HEK293 (cell line): Measurements from ENCODE around the gene PDK2.

Source experiments
- CTCF ChIA-PET: fragments of 350-600 bp; formaldehyde crosslinking; extraction: SDS; loops from one replicate; lab custom pipeline; 2021; ENCODE audit warnings: antibody characterized with exemption; lab: Yijun Ruan, JAX
- POLR2A ChIA-PET: fragments of 300-600 bp; formaldehyde crosslinking; extraction: SDS; loops from one replicate; lab custom pipeline; 2020; ENCODE audit warnings: antibody characterized with exemption, inconsistent platforms; lab: Yijun Ruan, JAX
- H3K27ac ChIP-seq: fragments of 200-500 bp; sonication (Bioruptor generic); 2 replicates; pipeline ENCODE4 v1.5.1; 2014; ENCODE audit warnings: low read depth, low read length, control low read depth, inconsistent platforms; ENCODE audit errors: extremely low read depth
- H3K36me3 ChIP-seq, 2 experiments: fragments of 200-500 bp in 1 of 2; sonication (Bioruptor generic) in 1 of 2; 1 replicate in 1 of 2; 2 replicates in 1 of 2; pipeline ENCODE4 v1.5.1; 2014 to 2017; ENCODE audit warnings: inconsistent platforms in 2 of 2, low read length in 2 of 2; ENCODE audit not compliant: control insufficient read depth in 2 of 2, insufficient read depth in 1 of 2
- H3K4me1 ChIP-seq: fragments of 200-500 bp; sonication (Bioruptor generic); 2 replicates; pipeline ENCODE4 v1.5.1; 2014; ENCODE audit warnings: mild to moderate bottlenecking, low read length, inconsistent platforms; ENCODE audit not compliant: control insufficient read depth, insufficient read depth
- H3K4me3 ChIP-seq: 2 replicates; pipeline ENCODE4 v1.5.1; 2011; ENCODE audit warnings: low read depth, mild to moderate bottlenecking, control low read depth, low read length, moderate library complexity
- H3K9me3 ChIP-seq: fragments of 200-500 bp; sonication (Bioruptor generic); 2 replicates; pipeline ENCODE4 v1.5.1; 2014; ENCODE audit warnings: low read depth, low read length, inconsistent platforms; ENCODE audit not compliant: control insufficient read depth, insufficient read depth
- EGR2 ChIP-seq: fragments of 450-650 bp; formaldehyde crosslinking; IDR thresholded peaks from 2 replicates; pipeline ENCODE4 v1.5.1; 2016; ENCODE audit warnings: low read depth, missing biosample characterization, missing genetic modification characterization
- GLI4 ChIP-seq: fragments of 450-650 bp; formaldehyde crosslinking; IDR thresholded peaks from 2 replicates; pipeline ENCODE4 v1.5.1; 2016; ENCODE audit warnings: missing biosample characterization, missing genetic modification characterization
- YY2 ChIP-seq: fragments of 450-650 bp; formaldehyde crosslinking; IDR thresholded peaks from 2 replicates; pipeline ENCODE4 v1.5.1; 2016; ENCODE audit warnings: missing biosample characterization, missing genetic modification characterization
- ZFP3 ChIP-seq: fragments of 450-650 bp; formaldehyde crosslinking; IDR thresholded peaks from 2 replicates; pipeline ENCODE4 v1.5.1; 2016; ENCODE audit warnings: low read depth, missing biosample characterization, missing genetic modification characterization
- ZNF114 ChIP-seq: fragments of 450-650 bp; formaldehyde crosslinking; IDR thresholded peaks from 2 replicates; pipeline ENCODE4 v1.5.0; 2017; ENCODE audit warnings: missing biosample characterization, missing genetic modification characterization
- ZNF146 ChIP-seq: fragments of 450-650 bp; formaldehyde crosslinking; IDR thresholded peaks from 2 replicates; pipeline ENCODE4 v1.5.1; 2016; ENCODE audit warnings: missing biosample characterization, missing genetic modification characterization
- ZNF155 ChIP-seq: fragments of 450-650 bp; formaldehyde crosslinking; IDR thresholded peaks from 2 replicates; pipeline ENCODE4 v1.5.1; 2016; ENCODE audit warnings: missing biosample characterization, missing genetic modification characterization
- ZNF157 ChIP-seq: fragments of 450-650 bp; formaldehyde crosslinking; IDR thresholded peaks from 2 replicates; pipeline ENCODE4 v1.5.1; 2016; ENCODE audit warnings: missing biosample characterization, missing genetic modification characterization
- ZNF16 ChIP-seq: fragments of 450-650 bp; formaldehyde crosslinking; IDR thresholded peaks from 2 replicates; pipeline ENCODE4 v1.5.1; 2016; ENCODE audit warnings: low read depth, missing biosample characterization, missing genetic modification characterization
- ZNF2 ChIP-seq: fragments of 450-650 bp; formaldehyde crosslinking; IDR thresholded peaks from 2 replicates; pipeline ENCODE4 v1.5.1; 2016; ENCODE audit warnings: missing biosample characterization, missing genetic modification characterization
- ZNF248 ChIP-seq: fragments of 450-650 bp; formaldehyde crosslinking; IDR thresholded peaks from 2 replicates; pipeline ENCODE4 v1.5.1; 2017; ENCODE audit warnings: missing biosample characterization, missing genetic modification characterization
- ZNF335 ChIP-seq: fragments of 450-650 bp; formaldehyde crosslinking; conservative IDR thresholded peaks from 2 replicates; pipeline ENCODE4 v1.5.1; 2016; ENCODE audit warnings: missing biosample characterization, missing genetic modification characterization
- ZNF48 ChIP-seq: fragments of 450-650 bp; formaldehyde crosslinking; IDR thresholded peaks from 2 replicates; pipeline ENCODE4 v1.5.1; 2016; ENCODE audit warnings: missing biosample characterization, missing genetic modification characterization
- ZNF510 ChIP-seq: fragments of 450-650 bp; formaldehyde crosslinking; IDR thresholded peaks from 2 replicates; pipeline ENCODE4 v1.5.1; 2018; ENCODE audit warnings: mild to moderate bottlenecking, missing genetic modification characterization, missing biosample characterization; ENCODE audit not compliant: insufficient replicate concordance
- ZNF529 ChIP-seq: fragments of 450-650 bp; formaldehyde crosslinking; IDR thresholded peaks from 2 replicates; pipeline ENCODE4 v1.5.1; 2017; ENCODE audit warnings: missing genetic modification characterization, missing biosample characterization; ENCODE audit not compliant: insufficient replicate concordance
- ZNF555 ChIP-seq: fragments of 450-650 bp; formaldehyde crosslinking; conservative IDR thresholded peaks from 2 replicates; pipeline ENCODE4 v1.5.1; 2017; ENCODE audit warnings: missing biosample characterization, mild to moderate bottlenecking, missing genetic modification characterization, inconsistent platforms
- ZNF560 ChIP-seq: fragments of 450-650 bp; formaldehyde crosslinking; IDR thresholded peaks from 2 replicates; pipeline ENCODE4 v1.5.1; 2017; ENCODE audit warnings: missing biosample characterization, missing genetic modification characterization, borderline replicate concordance
- ZNF600 ChIP-seq: fragments of 450-650 bp; formaldehyde crosslinking; IDR thresholded peaks from 2 replicates; pipeline ENCODE4 v1.5.1; 2016; ENCODE audit warnings: missing biosample characterization, missing genetic modification characterization
- ZNF626 ChIP-seq: fragments of 450-650 bp; sonication (Bioruptor Pico); formaldehyde crosslinking; IDR thresholded peaks from 2 replicates; pipeline ENCODE4 v1.5.1; 2018; ENCODE audit warnings: missing biosample characterization, missing genetic modification characterization, inconsistent platforms
- ZNF658 ChIP-seq: fragments of 450-650 bp; formaldehyde crosslinking; IDR thresholded peaks from 2 replicates; pipeline ENCODE4; 2016; ENCODE audit warnings: missing biosample characterization, missing genetic modification characterization
- ZNF76 ChIP-seq: fragments of 450-650 bp; formaldehyde crosslinking; IDR thresholded peaks from 2 replicates; pipeline ENCODE4; 2016; ENCODE audit warnings: low read depth, missing biosample characterization, missing genetic modification characterization, borderline replicate concordance
- ZNF785 ChIP-seq: fragments of 450-650 bp; formaldehyde crosslinking; IDR thresholded peaks from 2 replicates; pipeline ENCODE4 v1.5.1; 2016; ENCODE audit warnings: missing biosample characterization, missing genetic modification characterization
- TF ChIP-seq, protein P1 (sequence below): fragments of 450-650 bp; formaldehyde crosslinking; IDR thresholded peaks from 2 replicates; pipeline ENCODE4 v1.5.1; 2016; ENCODE audit warnings: missing biosample characterization, missing genetic modification characterization
- TF ChIP-seq, protein P2 (sequence below): fragments of 450-650 bp; formaldehyde crosslinking; IDR thresholded peaks from 2 replicates; pipeline ENCODE4 v1.5.1; 2016; ENCODE audit warnings: missing biosample characterization, missing genetic modification characterization
- TF ChIP-seq, protein P3 (sequence below): fragments of 450-650 bp; formaldehyde crosslinking; IDR thresholded peaks from 2 replicates; pipeline ENCODE4 v1.5.1; 2016; ENCODE audit warnings: missing biosample characterization, missing genetic modification characterization
- TF ChIP-seq, protein P4 (sequence below): fragments of 450-650 bp; IDR thresholded peaks from 2 replicates; pipeline ENCODE4 v1.5.1; 2018; ENCODE audit warnings: missing biosample characterization, missing genetic modification characterization

The PDK2 gene

DNA sequence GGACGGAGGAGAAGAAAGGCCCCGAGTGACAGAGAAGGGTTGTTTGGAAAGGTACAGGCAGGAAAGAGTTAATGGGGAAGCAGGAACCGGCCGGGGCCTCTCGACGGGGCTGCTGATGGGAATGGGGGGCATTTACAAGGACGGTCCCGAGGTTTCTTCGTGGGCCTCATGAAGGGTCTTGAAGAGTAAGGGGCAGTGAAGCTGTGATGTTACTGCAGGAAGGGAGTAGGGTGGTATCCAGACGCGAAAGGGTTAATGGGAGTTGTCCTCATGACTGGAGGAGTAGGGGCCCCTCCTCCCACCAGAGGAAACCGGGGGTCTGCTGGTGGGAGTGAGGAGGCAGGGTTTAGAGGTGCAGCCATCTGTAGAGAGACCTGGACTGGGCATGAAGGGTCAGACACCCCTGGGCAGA is 481 bp downstream of the PDK2 start (continued):
- TF ChIP-seq, protein P1, sequence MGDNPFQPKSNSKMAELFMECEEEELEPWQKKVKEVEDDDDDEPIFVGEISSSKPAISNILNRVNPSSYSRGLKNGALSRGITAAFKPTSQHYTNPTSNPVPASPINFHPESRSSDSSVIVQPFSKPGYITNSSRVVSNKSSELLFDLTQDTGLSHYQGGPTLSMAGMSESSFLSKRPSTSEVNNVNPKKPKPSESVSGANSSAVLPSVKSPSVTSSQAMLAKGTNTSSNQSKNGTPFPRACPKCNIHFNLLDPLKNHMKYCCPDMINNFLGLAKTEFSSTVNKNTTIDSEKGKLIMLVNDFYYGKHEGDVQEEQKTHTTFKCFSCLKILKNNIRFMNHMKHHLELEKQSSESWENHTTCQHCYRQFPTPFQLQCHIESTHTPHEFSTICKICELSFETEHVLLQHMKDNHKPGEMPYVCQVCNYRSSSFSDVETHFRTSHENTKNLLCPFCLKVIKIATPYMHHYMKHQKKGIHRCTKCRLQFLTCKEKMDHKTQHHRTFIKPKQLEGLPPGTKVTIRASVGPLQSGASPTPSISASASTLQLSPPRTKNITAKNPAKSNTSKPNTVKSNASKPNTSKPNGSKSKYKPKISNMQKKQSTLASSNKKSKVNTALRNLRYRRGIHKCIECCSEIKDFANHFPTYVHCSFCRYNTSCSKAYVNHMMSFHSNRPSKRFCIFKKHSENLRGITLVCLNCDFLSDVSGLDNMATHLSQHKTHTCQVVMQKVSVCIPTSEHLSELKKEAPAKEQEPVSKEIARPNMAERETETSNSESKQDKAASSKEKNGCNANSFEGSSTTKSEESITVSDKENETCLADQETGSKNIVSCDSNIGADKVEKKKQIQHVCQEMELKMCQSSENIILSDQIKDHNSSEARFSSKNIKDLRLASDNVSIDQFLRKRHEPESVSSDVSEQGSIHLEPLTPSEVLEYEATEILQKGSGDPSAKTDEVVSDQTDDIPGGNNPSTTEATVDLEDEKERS (tag by site-specific recombination) = no peak
- TF ChIP-seq ZNF2 (tag by site-specific recombination) = 0 out of 2 replicates have a peak, but pooled peaks have one; percentile 15
- TF ChIP-seq ZNF335 (tag by site-specific recombination) = peak; percentile 65
- no peak for TF ChIP-seq YY2 (tag by site-specific recombination)
- no peak for TF ChIP-seq ZNF157 (tag by site-specific recombination)
- no peak for TF ChIP-seq ZNF555
- TF ChIP-seq ZNF785 (tag by site-specific recombination) = no peak
- TF ChIP-seq, protein P2, sequence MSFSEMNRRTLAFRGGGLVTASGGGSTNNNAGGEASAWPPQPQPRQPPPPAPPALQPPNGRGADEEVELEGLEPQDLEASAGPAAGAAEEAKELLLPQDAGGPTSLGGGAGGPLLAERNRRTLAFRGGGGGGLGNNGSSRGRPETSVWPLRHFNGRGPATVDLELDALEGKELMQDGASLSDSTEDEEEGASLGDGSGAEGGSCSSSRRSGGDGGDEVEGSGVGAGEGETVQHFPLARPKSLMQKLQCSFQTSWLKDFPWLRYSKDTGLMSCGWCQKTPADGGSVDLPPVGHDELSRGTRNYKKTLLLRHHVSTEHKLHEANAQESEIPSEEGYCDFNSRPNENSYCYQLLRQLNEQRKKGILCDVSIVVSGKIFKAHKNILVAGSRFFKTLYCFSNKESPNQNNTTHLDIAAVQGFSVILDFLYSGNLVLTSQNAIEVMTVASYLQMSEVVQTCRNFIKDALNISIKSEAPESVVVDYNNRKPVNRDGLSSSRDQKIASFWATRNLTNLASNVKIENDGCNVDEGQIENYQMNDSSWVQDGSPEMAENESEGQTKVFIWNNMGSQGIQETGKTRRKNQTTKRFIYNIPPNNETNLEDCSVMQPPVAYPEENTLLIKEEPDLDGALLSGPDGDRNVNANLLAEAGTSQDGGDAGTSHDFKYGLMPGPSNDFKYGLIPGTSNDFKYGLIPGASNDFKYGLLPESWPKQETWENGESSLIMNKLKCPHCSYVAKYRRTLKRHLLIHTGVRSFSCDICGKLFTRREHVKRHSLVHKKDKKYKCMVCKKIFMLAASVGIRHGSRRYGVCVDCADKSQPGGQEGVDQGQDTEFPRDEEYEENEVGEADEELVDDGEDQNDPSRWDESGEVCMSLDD (tag by site-specific recombination) = no peak
- no peak for TF ChIP-seq ZNF155
- TF ChIP-seq GLI4 (tag by site-specific recombination) = 0 out of 2 replicates have a peak, but pooled peaks have one; percentile 15

DNA sequence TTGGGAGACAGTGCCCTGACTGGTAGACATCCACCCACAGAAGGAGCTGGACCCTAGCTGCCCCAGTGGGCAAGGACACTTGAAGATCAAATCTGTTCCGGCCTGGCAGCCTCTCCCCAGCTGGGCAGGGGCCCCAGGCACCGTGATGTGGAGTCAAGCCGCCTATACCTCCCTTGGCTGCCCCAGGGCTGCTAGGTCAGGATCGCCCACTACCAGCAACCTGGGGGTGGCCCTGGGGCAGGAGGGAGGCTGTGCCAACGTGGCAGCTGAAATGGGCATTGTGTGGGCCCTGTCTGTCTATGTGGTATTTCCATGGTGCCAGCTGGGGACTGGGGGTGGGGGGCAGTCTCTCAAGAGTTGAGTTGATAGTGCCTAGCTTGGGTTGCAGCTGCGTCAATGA is 941 bp downstream of the PDK2 start:
- Histone ChIP-seq H3K36me3 (peaks cover 0 to 38% of the 10 kb centered on the region in 2 experiments; a peak in 1 of 3 replicates), H3K9me3 (no peaks in the 10 kb centered on the region), H3K4me1 (peaks cover 7% of the 10 kb centered on the region), H3K4me3 (peak overlapping the region; percentile 85), H3K27ac (peak overlapping the region; percentile 45; the same call in 1 of the 2 replicates)
- TF ChIP-seq, protein P3, sequence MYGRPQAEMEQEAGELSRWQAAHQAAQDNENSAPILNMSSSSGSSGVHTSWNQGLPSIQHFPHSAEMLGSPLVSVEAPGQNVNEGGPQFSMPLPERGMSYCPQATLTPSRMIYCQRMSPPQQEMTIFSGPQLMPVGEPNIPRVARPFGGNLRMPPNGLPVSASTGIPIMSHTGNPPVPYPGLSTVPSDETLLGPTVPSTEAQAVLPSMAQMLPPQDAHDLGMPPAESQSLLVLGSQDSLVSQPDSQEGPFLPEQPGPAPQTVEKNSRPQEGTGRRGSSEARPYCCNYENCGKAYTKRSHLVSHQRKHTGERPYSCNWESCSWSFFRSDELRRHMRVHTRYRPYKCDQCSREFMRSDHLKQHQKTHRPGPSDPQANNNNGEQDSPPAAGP (tag by site-specific recombination) = no peak
- TF ChIP-seq ZNF600 (tag by site-specific recombination) = peak; percentile 22; the same call in 1 of the 2 replicates
- ChIA-PET POLR2A (interaction anchor here (1.5 kb wide), 1 partner anchor 16 kb away, joined by 4 read pairs; no protein-coding TSS in a partner anchor), CTCF (interaction anchor here (0.7 to 3.7 kb wide), 5 partner anchors 9 to 201 kb away, joined by 3 to 17 read pairs (median 6); partner anchors contain the start of gene ITGA3)

DNA sequence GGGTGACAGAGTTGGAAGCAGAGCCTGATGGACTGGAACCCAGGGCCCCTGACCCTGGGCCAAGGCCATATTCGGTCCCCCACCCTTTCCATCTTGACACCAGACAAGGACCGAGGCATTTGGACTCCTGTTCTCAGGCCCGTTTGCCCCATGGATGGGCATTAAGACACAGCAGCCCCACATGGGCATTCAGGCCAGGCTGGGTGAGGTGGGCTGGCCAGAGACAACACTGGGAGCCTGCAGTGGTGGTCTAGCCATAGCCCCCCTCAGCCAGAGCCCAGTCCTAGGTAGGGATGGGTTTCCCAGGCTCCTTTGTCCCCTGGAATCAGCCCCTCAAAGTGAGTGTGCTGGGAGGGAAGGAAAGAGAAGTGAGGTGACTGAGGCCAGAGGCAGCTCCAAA is 1.6 kb downstream of the PDK2 start:
- Histone ChIP-seq H3K9me3 (no peaks in the 10 kb centered on the region), H3K4me1 (peaks cover 9% of the 10 kb centered on the region), H3K36me3 (peaks cover 0 to 42% of the 10 kb centered on the region in 2 experiments; a peak in 1 of 3 replicates), H3K27ac (no peak overlapping the region), H3K4me3 (no peak overlapping the region)
- CTCF ChIA-PET = interaction anchor here (0.7 to 3.7 kb wide), 6 partner anchors 9 to 200 kb away, joined by 3 to 17 read pairs (median 8); no protein-coding TSS in a partner anchor
- POLR2A ChIA-PET = interaction anchor here (1.5 kb wide), 1 partner anchor 15 kb away, joined by 4 read pairs; no protein-coding TSS in a partner anchor
- TF ChIP-seq ZNF48 (tag by site-specific recombination) (no peak), ZNF560 (tag by site-specific recombination) (no peak), ZFP3 (tag by site-specific recombination) (no peak), ZNF248 (no peak), ZNF626 (tag by site-specific recombination) (no peak), ZNF114 (tag by site-specific recombination) (no peak), ZNF76 (tag by site-specific recombination) (no peak), ZNF510 (no peak), ZNF16 (tag by site-specific recombination) (no peak), ZNF529 (no peak), EGR2 (tag by site-specific recombination) (no peak), ZNF658 (no peak), ZNF335 (tag by site-specific recombination) (no peak), ZNF146 (tag by site-specific recombination) (no peak)
- TF ChIP-seq, protein P4, sequence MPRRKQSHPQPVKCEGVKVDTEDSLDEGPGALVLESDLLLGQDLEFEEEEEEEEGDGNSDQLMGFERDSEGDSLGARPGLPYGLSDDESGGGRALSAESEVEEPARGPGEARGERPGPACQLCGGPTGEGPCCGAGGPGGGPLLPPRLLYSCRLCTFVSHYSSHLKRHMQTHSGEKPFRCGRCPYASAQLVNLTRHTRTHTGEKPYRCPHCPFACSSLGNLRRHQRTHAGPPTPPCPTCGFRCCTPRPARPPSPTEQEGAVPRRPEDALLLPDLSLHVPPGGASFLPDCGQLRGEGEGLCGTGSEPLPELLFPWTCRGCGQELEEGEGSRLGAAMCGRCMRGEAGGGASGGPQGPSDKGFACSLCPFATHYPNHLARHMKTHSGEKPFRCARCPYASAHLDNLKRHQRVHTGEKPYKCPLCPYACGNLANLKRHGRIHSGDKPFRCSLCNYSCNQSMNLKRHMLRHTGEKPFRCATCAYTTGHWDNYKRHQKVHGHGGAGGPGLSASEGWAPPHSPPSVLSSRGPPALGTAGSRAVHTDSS (tag by site-specific recombination) = no peak
